Kidney glomerular epithelial cell (primary cell): Measurements from ENCODE around the gene SEPTIN5.
"Not testable (repeated sequence)": the region's sequence is repeated elsewhere in the genome, so short reads cannot be mapped to it uniquely, and the experiment has no call there.

Source experiments
- DNase-seq: peaks from one replicate; lab custom pipeline; 2025; lab: John Stamatoyannopoulos, UW

The SEPTIN5 gene

DNA sequence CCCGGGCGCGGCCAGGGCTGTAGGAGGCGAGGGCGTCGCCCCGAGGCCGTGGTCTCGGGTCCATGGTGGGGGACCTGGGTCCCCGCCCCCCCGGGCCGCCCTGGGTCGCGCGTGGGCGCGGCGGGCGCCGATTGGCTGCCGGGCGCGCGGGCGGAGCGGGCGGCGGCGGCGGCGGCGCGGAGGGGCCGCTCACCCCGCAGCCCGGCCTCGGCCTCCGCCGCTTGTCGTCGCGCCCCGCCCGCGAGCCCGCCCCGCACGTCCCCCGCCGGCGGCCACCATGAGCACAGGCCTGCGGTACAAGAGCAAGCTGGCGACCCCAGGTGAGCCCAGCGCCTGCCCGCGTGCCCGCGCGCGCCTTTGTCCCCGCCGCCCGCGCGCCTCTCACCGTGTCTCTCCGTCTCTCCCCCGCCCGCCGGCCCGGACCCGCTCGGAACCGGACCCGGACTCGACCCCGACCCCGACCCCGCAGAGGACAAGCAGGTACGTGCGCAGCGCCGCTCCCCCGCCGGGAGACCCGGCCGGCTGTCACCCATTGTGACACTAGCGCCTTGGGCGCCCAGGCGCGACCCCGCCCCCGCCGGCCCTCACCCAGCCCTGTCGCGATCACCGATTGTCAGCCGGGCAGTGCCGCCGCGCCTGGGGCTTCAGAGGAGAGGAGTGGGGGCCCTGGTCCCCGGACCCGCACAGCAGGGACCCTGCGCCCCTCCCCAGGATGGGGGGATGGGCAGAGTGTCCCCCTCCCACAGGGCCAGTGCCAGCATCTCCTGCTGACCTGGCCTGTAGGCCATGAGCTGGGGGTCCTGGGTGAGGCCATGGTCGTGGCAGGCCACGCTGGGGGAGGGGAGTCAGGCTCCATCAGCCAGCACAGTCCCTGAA, at the start of gene SEPTIN5:
Gene SEPTIN5 (plus strand): TSS at position 192 of the 876 bp plus-strand sequence. CDS start 86 bp downstream, at position 278.
- DNase-seq, result no peak

DNA sequence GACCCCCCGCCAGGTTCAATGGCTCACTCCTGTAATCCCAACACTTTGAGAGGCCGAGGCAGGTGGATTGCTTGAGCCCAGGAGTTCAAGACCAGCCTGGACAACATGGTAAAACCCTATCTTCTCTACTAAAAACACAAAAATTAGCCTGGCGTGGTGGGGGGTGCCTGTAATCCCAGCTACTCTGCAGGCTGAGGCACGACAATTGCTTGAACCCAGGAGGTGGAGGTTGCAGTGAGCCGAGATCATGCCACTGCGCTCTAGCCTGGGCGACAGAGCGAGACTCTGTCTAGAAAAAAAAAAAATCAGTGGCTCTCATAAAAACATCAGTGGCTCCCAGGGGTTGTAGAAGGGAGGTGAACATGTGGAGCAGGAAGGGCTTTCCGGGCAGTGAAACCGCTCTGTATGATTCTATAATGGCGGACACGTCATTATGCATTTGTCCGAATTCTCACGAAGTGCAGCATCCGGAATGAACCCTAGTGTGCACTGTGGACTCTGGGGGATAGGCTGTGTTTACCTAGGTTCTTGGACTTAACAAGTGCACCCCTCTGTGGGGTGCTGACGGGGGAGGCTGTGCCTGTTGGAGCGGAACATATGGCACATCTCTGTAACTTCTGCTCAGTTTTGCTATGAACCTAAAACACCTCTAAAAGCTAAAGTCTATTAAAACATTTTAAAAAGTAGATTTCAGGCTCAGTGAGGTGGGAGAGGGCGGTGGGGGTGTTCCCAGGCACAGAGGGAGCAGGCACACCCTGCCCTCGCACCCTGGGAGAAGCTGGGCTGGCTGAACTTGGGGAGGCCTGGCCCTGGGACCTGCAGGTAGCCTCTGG, 49.1 kb upstream of the SEPTIN5 start:
- no peak for DNase-seq

DNA sequence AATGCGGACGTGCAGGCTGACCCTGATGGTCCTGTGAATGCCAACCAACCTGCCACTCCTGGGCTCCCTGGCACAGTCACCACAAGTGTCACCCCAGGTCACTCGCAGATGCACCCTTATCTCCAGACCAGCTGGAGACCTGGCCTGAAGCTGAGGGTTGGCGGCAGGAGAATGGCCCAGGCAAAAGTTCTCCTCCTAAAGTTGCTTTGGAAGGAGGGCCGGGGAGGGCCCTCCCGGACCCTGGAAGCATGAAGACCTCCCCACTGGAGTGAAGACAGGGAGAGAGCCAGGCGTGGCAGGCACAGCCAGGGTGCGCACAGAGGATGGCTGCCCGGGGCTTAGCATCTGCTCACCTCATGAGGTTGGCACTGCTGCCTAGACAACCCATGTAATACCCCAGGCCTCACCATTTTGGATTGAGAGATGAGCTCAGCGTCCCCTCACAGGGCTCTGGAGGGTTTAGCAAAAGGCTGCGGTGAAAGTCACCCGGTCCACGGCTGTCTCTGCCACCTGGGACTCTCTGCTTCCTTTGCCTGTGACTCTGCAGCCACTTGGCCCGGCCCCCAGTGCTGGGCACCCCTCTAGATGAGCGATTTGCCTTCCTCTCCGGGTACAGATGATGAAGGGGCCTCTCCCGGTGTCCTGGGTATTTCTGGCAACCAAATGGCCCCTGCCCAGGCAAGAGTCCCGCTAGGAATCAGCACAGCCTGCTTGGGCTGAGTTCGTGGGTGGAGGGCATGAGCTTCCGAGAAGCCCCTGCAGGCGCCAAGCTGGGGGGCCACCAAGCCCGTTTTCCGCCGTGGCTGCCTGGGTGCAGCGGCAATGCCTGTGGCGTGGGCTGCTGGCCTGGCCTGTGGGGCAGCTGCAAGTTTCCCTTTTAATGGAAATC, 48.3 kb upstream of the SEPTIN5 start:
- DNase-seq, result no peak

DNA sequence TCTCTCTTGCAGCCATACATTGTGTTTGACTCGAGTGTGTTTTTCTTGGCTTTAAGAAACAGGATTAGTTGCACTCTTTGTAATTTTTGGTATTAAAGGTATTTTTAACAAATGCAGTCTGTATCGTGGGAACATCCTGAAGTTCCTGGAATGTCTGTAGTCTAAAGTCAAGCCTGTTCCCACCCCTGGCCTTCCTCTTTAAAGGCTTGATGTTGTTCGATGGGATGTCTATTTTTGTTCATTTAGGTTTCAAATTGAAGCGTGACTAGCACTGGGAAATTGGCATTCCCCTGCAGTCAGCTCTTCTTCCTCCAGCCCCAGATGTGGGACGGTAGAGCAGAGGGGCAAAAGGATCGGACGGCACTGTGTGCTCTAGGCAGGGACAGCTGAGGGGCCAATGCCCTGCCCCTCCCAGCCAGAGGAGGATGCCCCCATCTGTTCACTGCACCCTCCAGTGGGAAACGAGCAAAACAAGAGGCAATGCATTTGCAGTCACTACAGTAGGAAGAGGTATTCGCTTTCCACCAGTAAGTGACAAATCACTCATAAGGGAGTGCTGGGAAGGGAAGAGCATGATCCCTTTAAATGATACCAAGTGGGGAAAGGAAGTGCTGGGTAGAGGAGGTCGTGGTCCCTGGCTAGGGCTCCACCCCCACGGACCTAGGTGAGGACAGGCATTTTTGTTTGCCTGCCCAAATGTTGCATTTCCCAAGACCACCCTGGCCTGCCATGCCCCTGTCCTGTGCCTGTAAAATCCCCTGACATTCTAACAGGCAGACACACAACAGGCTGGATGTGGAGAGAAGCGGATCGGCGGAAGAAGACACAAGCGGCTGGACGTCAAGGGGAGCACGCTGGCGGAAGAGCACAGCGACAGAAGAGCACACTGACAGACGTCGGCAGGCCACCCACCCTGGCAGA, 47.4 kb upstream of the SEPTIN5 start:
- no peak for DNase-seq

DNA sequence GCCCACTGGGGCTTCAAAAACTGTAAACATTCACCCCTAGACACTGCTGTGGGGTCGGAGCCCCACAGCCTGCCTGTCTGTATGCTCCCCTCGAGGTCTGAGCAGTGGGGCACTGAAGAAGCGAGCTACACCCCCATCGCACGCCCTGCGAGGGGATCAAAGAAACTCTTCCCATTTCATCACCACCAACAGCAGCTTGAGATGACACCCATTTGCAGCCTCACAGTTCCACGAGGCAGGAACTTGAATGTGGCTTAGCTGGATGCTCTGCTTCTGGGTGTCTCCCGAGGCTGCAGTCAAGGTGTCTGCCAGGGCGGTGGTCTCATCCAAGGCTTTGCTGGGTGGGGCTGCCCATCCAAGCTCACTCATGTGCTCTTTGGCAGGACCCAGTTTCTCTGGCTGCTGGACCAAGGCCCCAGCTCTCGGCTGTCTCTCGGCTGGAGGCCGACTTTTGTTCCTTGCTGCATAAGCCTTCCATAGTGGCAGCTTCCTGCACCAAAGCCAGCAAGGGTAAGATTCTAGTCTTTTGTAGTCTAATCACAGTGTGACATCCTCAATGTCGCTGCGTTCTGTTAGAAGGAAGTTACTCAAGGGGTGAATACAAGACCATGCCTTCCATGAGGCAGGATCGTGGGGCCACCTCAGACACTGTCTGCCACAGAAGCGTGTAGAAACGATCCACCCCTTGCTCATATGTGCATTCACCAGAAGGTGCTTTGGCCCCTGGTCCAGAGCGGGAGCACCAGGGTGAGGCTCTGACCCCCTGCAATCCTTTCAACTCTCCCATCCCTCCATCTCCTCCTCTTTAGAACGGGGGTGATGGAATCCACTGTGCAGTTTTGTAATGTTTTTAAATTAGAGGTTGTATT, 46.2 kb upstream of the SEPTIN5 start:
- DNase-seq, result no peak

DNA sequence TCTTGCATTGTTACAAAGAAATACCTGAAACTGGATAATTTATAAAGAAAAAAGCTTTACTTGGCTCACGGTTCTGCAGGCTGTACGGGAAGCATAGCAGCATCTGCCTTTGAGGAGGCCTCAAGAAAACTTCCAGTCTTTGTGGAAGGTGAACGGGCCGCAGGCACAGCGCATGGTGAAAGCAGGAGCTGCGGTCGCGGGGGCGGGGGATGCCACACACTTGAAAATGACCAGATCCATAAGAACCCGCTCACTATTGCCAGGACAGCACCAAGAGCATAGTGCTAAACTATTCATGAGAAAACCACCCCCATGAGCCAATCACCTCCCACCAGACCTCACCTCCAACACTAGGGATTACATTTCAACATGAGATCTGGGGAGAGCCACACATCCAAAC, 45.6 kb upstream of the SEPTIN5 start:
- no peak for DNase-seq

DNA sequence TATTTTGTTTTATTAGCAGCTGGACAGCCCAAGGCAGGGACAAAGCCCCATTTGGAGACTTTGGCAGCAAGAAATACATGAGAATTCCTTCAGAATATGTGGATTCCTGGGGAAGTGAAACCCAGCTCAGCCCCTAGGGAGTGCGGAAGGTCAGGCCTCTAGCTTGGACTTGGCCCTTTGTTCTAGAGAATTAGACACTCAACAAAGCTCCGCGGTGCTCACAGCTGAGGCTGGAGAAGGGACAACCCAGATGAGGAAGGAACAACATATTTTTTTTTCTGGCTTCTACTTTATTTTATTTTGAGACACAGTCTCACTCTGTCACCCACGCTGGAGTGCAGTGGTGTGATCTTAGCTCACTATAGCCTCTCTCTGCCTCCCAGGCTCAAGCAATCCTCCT, 44.7 kb upstream of the SEPTIN5 start:
- DNase-seq, result no peak

DNA sequence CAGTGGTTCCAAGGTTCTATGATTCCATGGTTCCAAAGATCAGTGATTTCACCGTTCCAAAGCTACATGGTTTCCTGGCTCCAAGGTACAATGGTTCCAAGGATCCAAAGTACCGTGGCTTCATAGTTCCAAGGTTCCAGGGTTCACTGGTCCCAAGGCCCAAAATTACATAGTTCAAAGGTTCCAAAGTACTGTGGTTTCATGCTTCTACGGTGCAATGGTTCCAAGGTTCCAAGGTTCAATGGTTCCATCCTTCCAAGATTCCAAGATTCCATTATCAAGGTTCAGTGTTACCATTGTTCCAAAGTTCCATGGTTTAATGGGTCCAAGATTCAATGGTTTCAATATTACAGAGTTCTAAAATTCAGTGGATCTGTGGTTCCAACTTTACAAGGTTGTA, 43.0 kb upstream of the SEPTIN5 start:
- no peak for DNase-seq

DNA sequence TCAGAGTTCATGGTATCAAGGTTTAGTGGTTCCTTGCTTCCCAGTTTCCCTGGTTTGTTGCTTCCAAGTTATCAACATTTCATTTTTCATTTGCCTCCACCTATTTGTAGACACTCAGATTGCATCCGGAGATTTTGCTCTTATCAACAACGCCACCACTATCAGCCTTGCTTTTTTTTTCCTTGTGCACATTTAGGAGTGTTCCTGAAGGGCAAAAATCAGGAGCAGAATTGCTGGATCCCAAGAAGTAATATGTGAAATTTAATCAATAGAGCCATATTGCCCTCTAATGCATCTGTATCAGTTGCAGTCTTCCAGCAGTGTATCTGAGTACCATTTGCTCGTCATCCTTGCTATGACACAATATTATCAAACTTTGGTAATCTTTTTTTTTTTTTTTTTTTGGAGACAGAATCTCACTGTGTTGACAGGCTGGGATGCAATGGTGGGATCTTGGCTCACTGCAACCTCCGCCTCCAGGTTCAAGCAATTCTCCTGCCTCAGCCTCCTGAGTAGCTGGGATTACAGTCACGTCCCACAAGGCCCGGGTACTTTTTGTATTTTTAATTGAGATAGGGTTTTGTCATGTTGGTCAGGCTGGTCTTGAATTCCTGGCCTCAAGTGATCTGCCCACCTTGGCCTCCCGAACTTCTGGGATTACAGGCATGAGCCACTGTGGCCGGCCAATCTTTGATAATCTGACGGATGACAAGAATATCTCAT, 42.1 kb upstream of the SEPTIN5 start:
- no peak for DNase-seq

DNA sequence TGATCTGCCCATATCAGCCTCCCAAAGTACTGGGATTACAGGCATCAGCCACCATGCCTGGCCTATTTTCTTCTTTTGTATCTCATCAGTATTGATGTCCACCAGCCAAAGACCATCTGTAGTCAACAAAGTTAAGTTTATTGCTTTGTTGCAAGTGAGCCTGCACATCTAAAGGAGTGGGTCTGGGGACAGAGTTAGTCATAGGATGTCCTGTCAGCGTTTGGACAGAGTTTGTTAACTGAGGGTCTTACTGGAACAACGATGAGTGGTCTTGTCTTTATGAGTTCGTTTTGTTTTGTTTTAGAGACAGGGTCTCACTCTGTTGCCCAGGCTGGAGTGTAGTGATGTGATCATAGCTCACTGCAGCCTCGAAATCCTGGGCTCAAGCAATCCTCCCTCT, 40.6 kb upstream of the SEPTIN5 start:
- DNase-seq, result no peak

DNA sequence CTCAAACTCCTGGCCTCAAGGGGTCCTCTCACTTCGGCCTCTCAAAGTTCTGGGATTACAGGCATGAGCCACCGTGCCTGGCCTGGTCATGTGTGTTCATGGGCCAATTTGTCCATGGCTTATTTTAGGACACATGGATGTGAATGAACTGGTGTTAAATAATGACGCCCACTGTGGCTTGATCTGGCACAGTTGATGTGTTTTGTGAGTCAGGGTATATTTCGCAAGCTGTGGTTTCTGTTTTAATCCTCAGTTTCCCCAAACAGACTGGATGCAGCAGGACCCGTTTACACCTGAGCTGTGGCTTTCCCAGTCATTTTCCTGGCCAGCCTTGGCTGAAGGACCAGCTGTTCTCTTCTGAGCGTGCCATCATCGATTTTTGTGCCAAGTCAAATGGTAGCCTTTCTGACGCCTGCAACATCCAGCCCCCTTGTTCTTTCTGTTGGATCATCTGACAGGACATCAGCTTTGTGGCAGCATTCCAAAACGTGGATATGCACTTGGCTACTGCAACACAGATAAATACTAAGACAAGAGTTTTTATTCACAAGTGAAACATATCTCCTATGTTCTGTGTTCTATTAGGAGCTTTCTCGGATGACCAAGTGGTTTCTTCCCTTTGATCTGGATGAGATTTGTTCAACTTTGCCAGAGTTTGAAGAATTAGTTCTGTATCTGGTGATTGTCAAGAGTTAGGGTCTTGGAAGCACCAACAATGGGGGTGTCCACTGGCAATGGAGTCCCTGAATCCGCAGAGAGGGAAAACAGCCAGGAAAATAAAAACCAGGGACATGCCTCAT, 40.0 kb upstream of the SEPTIN5 start:
- no peak for DNase-seq

DNA sequence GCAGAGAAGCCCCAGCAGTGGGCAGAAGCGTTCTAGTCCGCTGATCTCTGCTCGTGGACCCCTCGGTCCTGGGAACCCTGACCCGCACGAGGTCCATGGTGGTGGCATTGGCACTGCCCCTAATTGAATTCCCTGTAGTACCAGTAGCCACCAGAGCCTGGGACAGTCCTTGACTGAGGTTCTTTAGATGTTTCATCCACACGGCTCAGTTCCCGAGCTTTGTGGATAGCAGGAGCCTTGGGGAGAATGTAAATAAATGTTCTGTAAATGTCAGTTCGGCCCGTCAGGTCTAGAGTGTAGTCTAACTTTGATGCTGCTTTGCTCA, 39.4 kb upstream of the SEPTIN5 start:
- DNase-seq, result no peak

DNA sequence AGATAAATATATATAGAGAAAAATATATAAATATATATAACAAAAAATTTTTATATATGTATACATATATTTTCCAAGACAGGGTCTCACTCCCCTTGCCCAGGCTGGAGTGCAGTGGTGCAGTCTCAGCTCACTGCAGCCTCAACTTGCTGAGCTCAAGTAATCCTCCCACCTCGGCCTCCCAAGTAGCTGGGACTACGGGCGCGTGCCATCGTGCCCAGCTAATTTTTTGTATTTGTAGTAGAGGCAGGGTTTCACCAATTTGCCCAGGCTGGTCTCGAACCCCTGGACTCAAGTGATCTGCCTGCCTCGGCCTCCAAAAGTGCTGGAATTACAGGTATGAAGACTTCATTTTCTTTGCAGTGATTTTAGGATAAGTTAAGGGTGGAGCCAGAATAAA, 38.9 kb upstream of the SEPTIN5 start:
- no peak for DNase-seq

DNA sequence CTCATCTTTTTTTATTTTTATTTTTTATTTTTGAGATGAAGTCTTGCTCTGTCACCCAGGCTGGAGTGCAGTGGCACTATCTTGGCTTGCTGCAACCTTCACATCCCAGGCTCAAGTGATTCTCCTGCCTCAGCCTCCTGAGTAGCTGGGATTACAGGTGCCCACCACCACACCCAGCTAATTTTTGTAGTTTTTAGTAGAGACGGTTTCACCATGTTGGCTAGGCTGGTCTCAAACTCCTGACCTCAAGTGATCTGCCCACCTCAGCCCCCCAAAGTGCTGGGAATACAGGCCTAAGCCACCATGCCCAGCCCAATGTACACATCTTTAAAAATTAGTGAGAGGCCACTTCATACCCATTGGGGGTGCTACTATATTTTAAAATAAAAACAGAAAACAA, 37.9 kb upstream of the SEPTIN5 start:
- DNase-seq, result not testable (repeated sequence)

DNA sequence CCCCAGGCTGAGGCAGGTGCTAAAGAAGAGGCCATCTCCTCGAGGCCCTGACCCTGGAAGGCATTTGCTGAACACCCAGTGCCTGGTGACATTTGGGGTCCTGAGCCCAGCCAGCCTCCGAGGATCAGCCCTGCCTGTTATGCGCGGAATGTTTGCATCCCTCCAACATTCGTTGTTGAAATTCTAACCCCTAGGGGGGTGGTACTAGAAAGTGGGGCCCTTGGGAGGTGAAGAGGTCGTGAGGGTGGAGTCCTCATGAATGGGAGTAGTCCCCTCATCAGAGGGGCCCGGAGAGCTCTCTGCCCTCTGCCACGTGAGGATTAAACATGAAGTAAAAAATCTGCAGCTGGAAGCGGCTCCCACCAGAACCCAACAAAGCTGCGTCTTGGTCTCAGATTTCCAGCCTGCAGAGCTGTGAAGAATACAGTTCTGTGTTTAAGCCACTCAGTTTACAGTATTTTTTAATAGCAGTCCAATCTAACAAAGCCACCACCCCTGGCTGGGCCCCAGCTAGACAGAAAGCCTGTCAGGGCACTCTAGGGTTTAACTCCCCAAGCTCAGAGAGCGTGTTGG, 35.3 kb upstream of the SEPTIN5 start:
- no peak for DNase-seq

DNA sequence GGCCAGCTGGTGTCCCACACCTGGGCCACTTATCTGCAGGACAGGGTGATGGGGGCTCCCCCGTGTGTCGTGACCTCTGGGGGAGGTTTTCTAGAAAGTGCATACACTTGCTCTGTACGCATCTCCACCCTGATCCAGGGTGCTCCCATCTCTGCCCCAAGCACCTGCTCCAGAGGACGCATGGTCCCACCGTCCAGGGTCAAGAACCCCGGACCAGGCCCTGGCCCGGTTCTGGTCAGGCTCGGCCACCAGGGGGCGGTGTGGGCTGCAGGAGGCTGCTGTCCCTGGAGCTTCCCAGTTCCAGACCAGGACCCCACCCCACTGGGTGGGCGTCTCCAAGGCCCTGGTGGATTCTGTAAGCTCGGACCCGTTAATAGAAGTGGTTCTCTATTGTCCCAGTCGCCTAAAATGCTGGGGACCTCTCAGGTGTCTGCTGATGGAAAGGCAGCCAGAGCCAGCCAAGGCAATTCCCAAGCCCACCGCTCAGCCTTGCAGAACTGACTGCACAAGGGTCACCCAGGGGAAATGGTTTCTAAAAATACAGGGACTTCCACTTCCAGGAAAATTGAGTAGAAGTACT, 34.7 kb upstream of the SEPTIN5 start:
- DNase-seq, result no peak

DNA sequence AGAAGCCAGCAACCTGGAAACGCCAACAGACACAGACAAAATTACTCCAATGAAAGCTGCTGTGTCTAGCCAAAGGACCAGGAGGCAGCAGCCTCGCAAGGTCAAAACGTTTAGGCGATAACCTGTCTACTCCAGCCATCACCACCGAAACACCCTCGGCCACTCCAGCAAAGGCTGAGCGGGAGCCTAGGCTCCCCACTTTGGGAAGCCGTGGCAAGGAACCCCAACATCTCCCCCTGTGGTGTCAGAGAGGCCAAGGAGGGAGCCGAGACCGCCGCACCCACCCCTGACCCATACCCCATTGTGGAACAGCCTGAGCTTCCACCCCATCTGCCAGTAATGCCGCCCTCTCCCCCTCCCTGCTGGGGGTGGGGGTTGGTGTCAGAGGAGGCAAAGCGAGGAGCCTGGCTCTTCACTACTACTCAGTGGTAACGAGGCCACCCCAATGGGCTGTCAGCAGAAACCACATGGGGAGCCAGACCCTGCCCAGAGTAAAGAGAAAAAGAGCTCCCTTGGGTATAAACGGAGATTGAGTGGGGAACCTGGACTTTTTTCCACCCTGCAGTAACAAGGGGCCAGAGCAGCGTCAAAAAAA, 33.9 kb upstream of the SEPTIN5 start:
- DNase-seq, result no peak
